IMR-90 (cell line): ENCODE data around the gene CHRNB1. TPM values are rescaled to one million over a fixed set of nuclear protein-coding genes. Genes with fewer than 3 reads are reported as not detected.

Source experiments
- CEBPB ChIP-seq: IDR thresholded peaks from 2 replicates; pipeline ENCODE4 v1.6.1; 2012; ENCODE audit warnings: low read depth, low read length, improper control_type of control experiment
- MXI1 ChIP-seq: IDR thresholded peaks from 2 replicates; pipeline ENCODE4 v1.6.1; 2012; ENCODE audit warnings: low read depth, mild to moderate bottlenecking, low read length, moderate library complexity, borderline replicate concordance
- polyA plus RNA-seq, 3 experiments: library from polyadenylated mRNA; depleted of rRNA; stranded (reverse); fragments of >200 nt; gene quantifications; 2 replicates each; pipeline ENCODE4 v1.2.3, GENCODE V29; 2012; ENCODE audit warnings: low replicate concordance in 1 of 3
- total RNA-seq: library from RNA; depleted of rRNA; stranded (reverse); fragments of >200 nt; gene quantifications from 2 replicates; pipeline ENCODE4 v1.2.3, GENCODE V29; 2012
- TF ChIP-seq, protein P1 (sequence below): fragments of 150-350 bp; IDR thresholded peaks from 2 replicates; pipeline ENCODE4 v1.6.1; 2017; ENCODE audit warnings: mild to moderate bottlenecking, antibody characterized with exemption, low read length, low read depth

Gene CHRNB1
- total and polyA plus RNA-seq, 2 of the 4 experiments (the other 2 are of a cell fraction), result 4.3 to 6.0 TPM

DNA sequence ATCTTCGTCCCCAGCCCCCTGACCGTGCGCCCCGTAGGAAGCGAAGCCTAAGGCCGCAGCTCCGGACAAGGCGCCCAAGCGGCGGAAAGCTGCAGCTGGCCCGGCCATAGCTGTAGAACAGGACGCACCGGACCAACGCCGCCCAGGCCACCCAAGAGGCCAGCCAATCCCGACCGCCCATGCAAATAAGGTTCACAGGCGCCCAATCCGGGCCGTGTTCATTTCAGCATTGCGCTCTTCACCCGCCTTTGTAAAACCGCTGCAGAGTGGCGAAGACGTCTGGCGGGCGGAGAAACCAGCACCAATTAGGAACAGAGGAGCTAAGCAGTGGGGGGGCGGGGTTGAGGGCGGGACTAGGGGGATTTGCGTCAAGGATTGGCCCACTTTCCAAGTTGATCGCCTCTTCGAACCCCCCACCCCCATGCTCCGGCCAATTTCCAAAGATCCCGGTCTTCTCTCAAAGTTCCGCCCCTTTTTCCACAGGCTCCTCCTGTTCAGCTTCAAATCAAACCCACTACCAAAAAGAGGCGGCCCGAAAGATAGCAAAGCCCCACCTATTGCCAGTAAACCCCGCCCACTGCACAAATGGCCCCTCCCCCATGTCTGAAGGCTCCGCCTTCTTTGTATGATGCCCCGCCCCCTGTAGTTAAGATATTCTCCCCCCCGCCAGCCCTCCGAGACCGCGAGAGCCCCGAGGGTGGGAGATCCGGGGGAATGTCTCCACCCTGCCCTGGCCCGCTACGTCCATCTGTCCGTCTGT is 40.7 kb upstream of the CHRNB1 start, which contains the start of gene TMEM256 (continued):
- TF ChIP-seq, protein P1, sequence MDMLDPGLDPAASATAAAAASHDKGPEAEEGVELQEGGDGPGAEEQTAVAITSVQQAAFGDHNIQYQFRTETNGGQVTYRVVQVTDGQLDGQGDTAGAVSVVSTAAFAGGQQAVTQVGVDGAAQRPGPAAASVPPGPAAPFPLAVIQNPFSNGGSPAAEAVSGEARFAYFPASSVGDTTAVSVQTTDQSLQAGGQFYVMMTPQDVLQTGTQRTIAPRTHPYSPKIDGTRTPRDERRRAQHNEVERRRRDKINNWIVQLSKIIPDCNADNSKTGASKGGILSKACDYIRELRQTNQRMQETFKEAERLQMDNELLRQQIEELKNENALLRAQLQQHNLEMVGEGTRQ, result 0 out of 2 replicates have a peak, but pooled peaks have one; percentile 20
- no peak for TF ChIP-seq CEBPB
- no peak for TF ChIP-seq MXI1
